ENCODE measurements around the gene C1QA.

DNA sequence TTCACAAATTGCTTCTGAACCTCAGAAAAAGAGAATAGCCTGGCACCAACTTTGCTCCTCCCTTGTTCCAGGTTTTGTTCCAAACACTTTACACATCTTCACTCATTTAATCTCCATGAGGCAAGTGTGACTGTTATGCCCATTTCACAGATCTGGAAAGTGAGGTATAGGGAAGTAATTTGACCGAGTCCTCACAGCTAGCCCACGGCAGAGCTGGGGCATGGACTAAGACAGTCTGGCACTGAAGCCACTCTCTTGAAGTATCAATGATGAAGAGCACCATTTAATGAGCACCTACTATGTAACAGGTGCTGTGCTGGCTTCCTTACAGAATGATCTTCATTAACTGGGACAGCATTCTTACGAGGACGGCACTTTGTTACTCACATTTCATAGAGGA is 35.6 kb downstream of the C1QA start:
- TF ChIP-seq CTCF (IDR thresholded peaks at IDR 0.05; ENCODE audit: borderline replicate concordance, extremely low read depth, low read length, poor library complexity, severe bottlenecking) (no peak), EZH2 (IDR thresholded peaks at IDR 0.05; ENCODE audit: borderline replicate concordance, low read depth, low read length, severe bottlenecking) (no peak)
